Endothelial cell of umbilical vein (primary cell): Measurements from ENCODE around the gene NELFA. TPM values are rescaled to one million over a fixed set of nuclear protein-coding genes. Genes with fewer than 3 reads are reported as not detected.

Experiments used
- BruUV-seq: library from RNA; stranded (reverse); fragments of 400-500 nt; replicated peaks from 2 replicates; lab custom pipeline; 2021; lab: Mats Ljungman, UMichigan
- CTCF ChIA-PET: fragments of 300-600, 350-600 bp; sonication (Branson Sonifier 250); formaldehyde crosslinking; loops from one replicate; lab custom pipeline; 2021; ENCODE audit warnings: antibody characterized with exemption, inconsistent platforms; lab: Charles Lee
- POLR2A ChIA-PET: fragments of 300-600, 350-600 bp; sonication (Branson Sonifier 250); formaldehyde crosslinking; loops from one replicate; lab custom pipeline; 2021; ENCODE audit warnings: antibody characterized with exemption, inconsistent platforms; lab: Charles Lee
- DNase-seq: peaks from one replicate; pipeline ENCODE4 v3.0.0-alpha.2; 2011; ENCODE audit warnings: low read depth, low spot score
- FAIRE-seq: peaks from 2 replicates; lab custom pipeline; 2011; peaks lifted over from hg19 to GRCh38; lab: Jason Lieb, UNC
- H2AFZ ChIP-seq: 2 replicates; pipeline ENCODE4 v1.6.0; 2012; ENCODE audit warnings: low read depth, low read length, control low read depth, inconsistent platforms
- H3K27ac ChIP-seq: 2 replicates; pipeline ENCODE4 v1.5.1; 2011; ENCODE audit warnings: low read depth, mild to moderate bottlenecking, control low read depth, low read length, moderate library complexity; ENCODE audit not compliant: insufficient read depth
- H3K27me3 ChIP-seq, 2 experiments: 2 replicates each; pipeline versions ENCODE4 v1.6.0 to v1.6.1; 2011; ENCODE audit warnings: low read length in 2 of 2, mixed read lengths in 1 of 2; ENCODE audit not compliant: control insufficient read depth in 2 of 2, insufficient read depth in 2 of 2
- H3K36me3 ChIP-seq, 2 experiments: 2 replicates in 1 of 2; 3 replicates in 1 of 2; pipeline ENCODE4 v1.5.1; 2011; ENCODE audit warnings: low read length in 2 of 2, mild to moderate bottlenecking in 1 of 2, moderate library complexity in 1 of 2; ENCODE audit not compliant: control insufficient read depth in 2 of 2, insufficient read depth in 2 of 2; ENCODE audit errors: extremely low read depth in 1 of 2
- H3K4me1 ChIP-seq: 3 replicates; pipeline ENCODE4 v1.5.1; 2011; ENCODE audit warnings: mild to moderate bottlenecking, low read length; ENCODE audit not compliant: control insufficient read depth, insufficient read depth; ENCODE audit errors: extremely low read depth
- H3K4me2 ChIP-seq: 2 replicates; pipeline ENCODE4 v1.6.1; 2011; ENCODE audit warnings: low read length, control low read depth, mixed read lengths; ENCODE audit not compliant: insufficient read depth
- H3K4me3 ChIP-seq, 3 experiments: fragments of 200-600 bp in 1 of 3; sonication (generic), shearing (Covaris generic) in 1 of 3; replicated peaks in 1 of 3; 2 replicates each; pipeline ENCODE4 v1.5.1; 2011 to 2016; ENCODE audit warnings: control low read depth in 3 of 3, low read length in 3 of 3, mild to moderate bottlenecking in 2 of 3, inconsistent platforms in 1 of 3, low read depth in 1 of 3, moderate library complexity in 1 of 3; ENCODE audit not compliant: insufficient read depth in 1 of 3
- H3K79me2 ChIP-seq: 2 replicates; pipeline ENCODE4 v1.6.0; 2012; ENCODE audit warnings: low read length, inconsistent platforms; ENCODE audit not compliant: control insufficient read depth, insufficient read depth
- H3K9ac ChIP-seq: replicated peaks from 2 replicates; pipeline ENCODE3; 2011; ENCODE audit warnings: low read length, control low read depth; ENCODE audit not compliant: insufficient read depth; ENCODE audit errors: extremely low read depth
- H3K9me1 ChIP-seq: replicated peaks from 3 replicates; pipeline ENCODE4 v1.6.0; 2011; ENCODE audit warnings: mild to moderate bottlenecking, low read length; ENCODE audit not compliant: control insufficient read depth, insufficient read depth; ENCODE audit errors: extremely low read depth
- H3K9me3 ChIP-seq: replicated peaks from 2 replicates; pipeline ENCODE4 v1.5.1; 2012; ENCODE audit warnings: low read length, inconsistent platforms; ENCODE audit not compliant: control insufficient read depth, insufficient read depth
- H4K20me1 ChIP-seq: replicated peaks from 2 replicates; pipeline ENCODE3; 2011; ENCODE audit warnings: mild to moderate bottlenecking, low read length; ENCODE audit not compliant: control insufficient read depth, insufficient read depth; ENCODE audit errors: extremely low read depth
- EZH2 ChIP-seq: IDR thresholded peaks from 2 replicates; pipeline ENCODE4 v1.6.1; 2012; ENCODE audit warnings: borderline replicate concordance, low read depth, mild to moderate bottlenecking, moderate library complexity, low read length, inconsistent platforms; ENCODE audit not compliant: severe bottlenecking
- FOS ChIP-seq: IDR thresholded peaks from 2 replicates; pipeline ENCODE4 v1.6.1; 2011; ENCODE audit warnings: mild to moderate bottlenecking, low read length, moderate library complexity, borderline replicate concordance; ENCODE audit not compliant: insufficient read depth
- GATA2 ChIP-seq: IDR thresholded peaks from 2 replicates; pipeline ENCODE4 v1.7.0; 2011; ENCODE audit warnings: low read depth, mild to moderate bottlenecking, moderate library complexity, mixed read lengths, low read length; ENCODE audit not compliant: insufficient read length, insufficient read depth
- JUN ChIP-seq: IDR thresholded peaks from 2 replicates; pipeline ENCODE4 v1.6.1; 2011; ENCODE audit warnings: borderline replicate concordance, low read depth; ENCODE audit not compliant: insufficient read length, insufficient read depth
- MYC ChIP-seq: IDR thresholded peaks from one replicate; pipeline ENCODE4 v1.6.1; 2011; ENCODE audit warnings: mild to moderate bottlenecking, low read depth, low read length
- POLR2A ChIP-seq: IDR thresholded peaks from 2 replicates; pipeline ENCODE4 v1.6.1; 2012; ENCODE audit warnings: low read depth, mild to moderate bottlenecking, control low read depth, low read length
- POLR2AphosphoS5 ChIP-seq: IDR thresholded peaks from 2 replicates; pipeline ENCODE4 v1.6.1; 2012; ENCODE audit warnings: low read depth, mild to moderate bottlenecking, control low read depth, low read length, moderate library complexity; ENCODE audit not compliant: insufficient read depth
- dilution Hi-C: fragments of 300-500 bp; cut with MboI; formaldehyde crosslinking; loops from one replicate; pipeline ENCODE4 v1.15.0; 2019; ENCODE audit warnings: low sequenced_read_pairs; ENCODE audit not compliant: extremely low pct_ligation_motif_present
- intact Hi-C: fragments of 100-400 bp; cut with micrococcal nuclease; formaldehyde crosslinking; loops from one replicate; pipeline ENCODE4 v1.10.0; 2022
- polyA plus RNA-seq, 4 experiments: library from polyadenylated mRNA; depleted of rRNA in 3 of 4; stranded (reverse) in 3 of 4; unstranded in 1 of 4; fragments of >200 nt; gene quantifications; 2 replicates each; pipeline versions ENCODE4 v1.2.1 to v1.2.3, GENCODE V29; 2011 to 2012; ENCODE audit warnings: missing spikeins in 1 of 4
- total RNA-seq: library from RNA; stranded (reverse); gene quantifications from 2 replicates; pipeline ENCODE4 v1.2.3, GENCODE V29; 2021
- TF ChIP-seq, protein P1 (sequence below), 2 donors: IDR thresholded peaks; 1 replicate in 1 of 2; 2 replicates in 1 of 2; pipeline ENCODE4 v1.5.1; 2011; ENCODE audit warnings: low read length in 2 of 2, mild to moderate bottlenecking in 2 of 2, moderate library complexity in 2 of 2, control low read depth in 1 of 2, inconsistent platforms in 1 of 2, low read depth in 1 of 2; ENCODE audit not compliant: insufficient read depth in 1 of 2; ENCODE audit errors: extremely low read depth in 1 of 2
- TF ChIP-seq, protein P2 (sequence below): IDR thresholded peaks from 2 replicates; pipeline ENCODE4 v1.6.1; 2011; ENCODE audit not compliant: insufficient read depth, insufficient read length

NELFA gene
- total and polyA plus RNA-seq, 2 donors (not counting 3 experiments of a cell fraction or from before 2014, with no cell fraction given) = 22.8 to 30.3 TPM

- POLR2A ChIA-PET = no interaction called here
These were observed 1.7 kb downstream of the NELFA start for GRCh38 chr4:2006956-2007653.

More at GRCh38 chr4:2006956-2007653, 1.7 kb downstream of the NELFA start:
- Histone ChIP-seq H3K9me3 (no peaks in the 10 kb centered on the region), H3K27ac (no peak overlapping the region), H3K4me3 (peak overlapping the region in 2 of 3 experiments; percentile 69 to 96), H4K20me1 (peaks cover 3% of the 10 kb centered on the region), H2AFZ (no peak overlapping the region), H3K4me2 (peak overlapping the region; percentile 89), H3K36me3 (peaks cover 0 to 3% of the 10 kb centered on the region in 2 experiments), H3K9me1 (no peaks in the 10 kb centered on the region), H3K79me2 (peaks cover 50% of the 10 kb centered on the region), H3K4me1 (peaks cover 16% of the 10 kb centered on the region), H3K9ac (no peak overlapping the region), H3K27me3 (no peaks in the 10 kb centered on the region)
- no peak for DNase-seq
- CTCF ChIA-PET = no interaction called here
- TF ChIP-seq EZH2 = no peak
- TF ChIP-seq FOS = no peak
- TF ChIP-seq MYC = no peak
- TF ChIP-seq POLR2AphosphoS5 = no peak
- TF ChIP-seq POLR2A = no peak
- TF ChIP-seq, protein P1, sequence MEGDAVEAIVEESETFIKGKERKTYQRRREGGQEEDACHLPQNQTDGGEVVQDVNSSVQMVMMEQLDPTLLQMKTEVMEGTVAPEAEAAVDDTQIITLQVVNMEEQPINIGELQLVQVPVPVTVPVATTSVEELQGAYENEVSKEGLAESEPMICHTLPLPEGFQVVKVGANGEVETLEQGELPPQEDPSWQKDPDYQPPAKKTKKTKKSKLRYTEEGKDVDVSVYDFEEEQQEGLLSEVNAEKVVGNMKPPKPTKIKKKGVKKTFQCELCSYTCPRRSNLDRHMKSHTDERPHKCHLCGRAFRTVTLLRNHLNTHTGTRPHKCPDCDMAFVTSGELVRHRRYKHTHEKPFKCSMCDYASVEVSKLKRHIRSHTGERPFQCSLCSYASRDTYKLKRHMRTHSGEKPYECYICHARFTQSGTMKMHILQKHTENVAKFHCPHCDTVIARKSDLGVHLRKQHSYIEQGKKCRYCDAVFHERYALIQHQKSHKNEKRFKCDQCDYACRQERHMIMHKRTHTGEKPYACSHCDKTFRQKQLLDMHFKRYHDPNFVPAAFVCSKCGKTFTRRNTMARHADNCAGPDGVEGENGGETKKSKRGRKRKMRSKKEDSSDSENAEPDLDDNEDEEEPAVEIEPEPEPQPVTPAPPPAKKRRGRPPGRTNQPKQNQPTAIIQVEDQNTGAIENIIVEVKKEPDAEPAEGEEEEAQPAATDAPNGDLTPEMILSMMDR (IDR thresholded peaks at IDR 0.05; ENCODE audit: extremely low read depth in 1 of 2, insufficient read depth in 1 of 2, low read depth in 1 of 2, low read length in 2 of 2) = no peak
- no peak for TF ChIP-seq GATA2
- no peak for TF ChIP-seq JUN
- TF ChIP-seq, protein P2, sequence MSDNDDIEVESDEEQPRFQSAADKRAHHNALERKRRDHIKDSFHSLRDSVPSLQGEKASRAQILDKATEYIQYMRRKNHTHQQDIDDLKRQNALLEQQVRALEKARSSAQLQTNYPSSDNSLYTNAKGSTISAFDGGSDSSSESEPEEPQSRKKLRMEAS = no peak
- peak; percentile 38 for FAIRE-seq
- TSS peak; percentile 20 for BruUV-seq
- intact Hi-C loops (no loop called here), dilution Hi-C loops (no loop called here)
